Small intestine (tissue), 7 donors: ENCODE data around the gene TAF4B. TPM values are rescaled to one million over a fixed set of nuclear protein-coding genes. Genes with fewer than 3 reads are reported as not detected.

Experiments used
- DNase-seq, 2 donors: peaks; one replicate each; pipeline versions ENCODE4 v3.0.0 to v3.0.0-alpha.2; 2013
- FAIRE-seq: peaks from 2 replicates; lab custom pipeline; 2012; peaks lifted over from hg19 to GRCh38; lab: Jason Lieb, UNC
- H3K27ac ChIP-seq, 3 donors: one replicate each; pipeline ENCODE4 v1.5.1; 2013; ENCODE audit warnings: low read length in 2 of 3, mild to moderate bottlenecking in 2 of 3, control low read depth in 1 of 3, inconsistent platforms in 1 of 3, low read depth in 1 of 3, moderate library complexity in 1 of 3
- H3K27me3 ChIP-seq, 3 donors: one replicate each; pipeline ENCODE4 v1.6.1; 2013; ENCODE audit warnings: low read length in 3 of 3, inconsistent platforms in 1 of 3; ENCODE audit not compliant: control insufficient read depth in 3 of 3, insufficient read depth in 3 of 3
- H3K36me3 ChIP-seq, 3 donors: one replicate each; pipeline ENCODE4 v1.6.1; 2013; ENCODE audit warnings: low read length in 3 of 3, inconsistent platforms in 1 of 3, low read depth in 1 of 3, mild to moderate bottlenecking in 1 of 3, moderate library complexity in 1 of 3; ENCODE audit not compliant: control insufficient read depth in 3 of 3, insufficient read depth in 2 of 3
- H3K4me1 ChIP-seq, 3 donors: one replicate each; pipeline ENCODE4 v1.6.1; 2013; ENCODE audit warnings: low read length in 2 of 3, inconsistent platforms in 1 of 3, low read depth in 1 of 3, mild to moderate bottlenecking in 1 of 3, moderate library complexity in 1 of 3; ENCODE audit not compliant: control insufficient read depth in 3 of 3, insufficient read depth in 2 of 3
- H3K4me3 ChIP-seq, 3 donors: one replicate each; pipeline ENCODE4 v1.5.1; 2013; ENCODE audit warnings: low read length in 3 of 3, control low read depth in 1 of 3, inconsistent platforms in 1 of 3, low read depth in 1 of 3, mild to moderate bottlenecking in 1 of 3, moderate library complexity in 1 of 3
- H3K9me3 ChIP-seq, 2 donors: one replicate each; pipeline ENCODE4 v1.6.1; 2013; ENCODE audit warnings: low read depth in 1 of 2, low read length in 1 of 2; ENCODE audit not compliant: control insufficient read depth in 2 of 2, insufficient read depth in 1 of 2
- whole genome bisulfite sequencing, 3 donors: extraction: QIAGEN DNeasy Blood & Tissue Kit; methylation state at CpG; one replicate each; pipeline ENCODE4 v1.1.7; 2013; 5-methylcytosine and 5-hydroxymethylcytosine counted together
- polyA plus RNA-seq, 4 donors: library from polyadenylated mRNA; stranded (reverse) in 3 of 4; unstranded in 1 of 4; fragments of 200-250 nt in 3 of 4; fragments of 120-200 nt in 1 of 4; gene quantifications; one replicate each; pipeline versions ENCODE4 v1.2.1 to v1.2.3, GENCODE V29; 2013
- donor health status: healthy with polysubstance abuse.
- donor health status: control.
- donor health status: control.
- donor health status: Bipolar disorder and iron deficiency.
- donor health status: healthy.

TAF4B gene
- polyA plus RNA-seq, 4 donors = 0.22 to 3.4 (median 1.7) TPM

- Histone ChIP-seq H3K27ac (no peak overlapping the region), H3K4me3 (no peak overlapping the region), H3K36me3 (peaks cover 0 to 3% (median 0%) of the 10 kb centered on the region in 3 donors), H3K9me3 (no peaks in the 10 kb centered on the region), H3K4me1 (no peaks in the 10 kb centered on the region), H3K27me3 (no peaks in the 10 kb centered on the region)
- DNase-seq (peak in 1 of 2 donors; percentile 3), FAIRE-seq (no peak)
- 75 to 88% (median 86%) methylated on average over 3 of the region's 3 CpGs for WGBS, 3 donors
Measured at GRCh38 chr18:26322890-26323653, 96.8 kb downstream of the TAF4B start.

GRCh38 chr18:26325771-26326170 lies 99.5 kb downstream of the TAF4B start:
- no peak for FAIRE-seq
- 92 to 97% (median 94%) methylated on average over 2 of the region's 2 CpGs for WGBS, 3 donors
- Histone ChIP-seq H3K36me3 (peaks cover 0 to 6% (median 0%) of the 10 kb centered on the region in 3 donors), H3K4me3 (no peak overlapping the region), H3K9me3 (no peaks in the 10 kb centered on the region), H3K27ac (no peak overlapping the region), H3K4me1 (no peaks in the 10 kb centered on the region), H3K27me3 (no peaks in the 10 kb centered on the region)
- no peak for DNase-seq

GRCh38 chr18:26327062-26327461 lies 100.8 kb downstream of the TAF4B start:
- Histone ChIP-seq H3K4me3 (no peak overlapping the region), H3K9me3 (no peaks in the 10 kb centered on the region), H3K36me3 (peaks cover 0 to 8% (median 0%) of the 10 kb centered on the region in 3 donors), H3K27me3 (no peaks in the 10 kb centered on the region), H3K4me1 (no peaks in the 10 kb centered on the region), H3K27ac (no peak overlapping the region)
- no peak for DNase-seq
- no peak for FAIRE-seq
- 88 to 95% (median 89%) methylated on average over 3 of the region's 3 CpGs for WGBS, 3 donors

GRCh38 chr18:26332991-26333390 lies 106.7 kb downstream of the TAF4B start:
- 92 to 100% (median 98%) methylated on average over 1 of the region's 1 CpG for WGBS, 3 donors

GRCh38 chr18:26335156-26335555 lies 108.9 kb downstream of the TAF4B start:
- Histone ChIP-seq H3K4me3 (no peak overlapping the region), H3K36me3 (peaks cover 0 to 2% (median 0%) of the 10 kb centered on the region in 3 donors), H3K27ac (no peak overlapping the region), H3K9me3 (no peaks in the 10 kb centered on the region), H3K4me1 (peaks cover 0 to 10% (median 0%) of the 10 kb centered on the region in 3 donors), H3K27me3 (no peaks in the 10 kb centered on the region)
- no peak for DNase-seq
- FAIRE-seq = no peak
- WGBS, 3 donors = 70 to 89% (median 82%) methylated on average over 2 of the region's 2 CpGs

More at GRCh38 chr18:26332991-26333390, 106.7 kb downstream of the TAF4B start:
- Histone ChIP-seq H3K9me3 (no peaks in the 10 kb centered on the region), H3K27ac (no peak overlapping the region), H3K4me3 (no peak overlapping the region), H3K27me3 (no peaks in the 10 kb centered on the region), H3K4me1 (peaks cover 0 to 10% (median 0%) of the 10 kb centered on the region in 3 donors), H3K36me3 (peaks cover 0 to 5% (median 0%) of the 10 kb centered on the region in 3 donors)
- DNase-seq (no peak), FAIRE-seq (no peak)

GRCh38 chr18:26335571-26336487 lies 109.6 kb downstream of the TAF4B start:
- Histone ChIP-seq H3K36me3 (peaks cover 0 to under 1% (median 0%) of the 10 kb centered on the region in 3 donors), H3K27ac (peak overlapping the region in 1 of 3 donors; percentile 26), H3K9me3 (no peaks in the 10 kb centered on the region), H3K4me1 (peaks cover 0 to 10% (median 0%) of the 10 kb centered on the region in 3 donors), H3K27me3 (no peaks in the 10 kb centered on the region), H3K4me3 (no peak overlapping the region)
- DNase-seq = peak in 1 of 2 donors; percentile 21
- 63 to 80% (median 77%) methylated on average over 4 of the region's 4 CpGs for WGBS, 3 donors
- no peak for FAIRE-seq

- H3K27ac ChIP-seq = no peak overlapping the region
- FAIRE-seq = no peak
- WGBS, 3 donors = 75 to 91% (median 81%) methylated on average over 1 of the region's 1 CpG
Measured at GRCh38 chr18:26336572-26336971, 110.3 kb downstream of the TAF4B start.

GRCh38 chr18:26342646-26343045 lies 116.4 kb downstream of the TAF4B start:
- no peak overlapping the region for H3K4me3 ChIP-seq
- DNase-seq (no peak), FAIRE-seq (no peak)
- peaks cover 0 to 23% of the 10 kb centered on the region in 2 donors for H3K9me3 ChIP-seq
- no peaks in the 10 kb centered on the region for H3K4me1 ChIP-seq
- H3K36me3 ChIP-seq = peaks cover 0 to 8% (median 0%) of the 10 kb centered on the region in 3 donors
- no peaks in the 10 kb centered on the region for H3K27me3 ChIP-seq
- H3K27ac ChIP-seq = no peak overlapping the region

More at GRCh38 chr18:26336572-26336971, 110.3 kb downstream of the TAF4B start:
- Histone ChIP-seq H3K4me1 (peaks cover 0 to 10% (median 0%) of the 10 kb centered on the region in 3 donors), H3K9me3 (no peaks in the 10 kb centered on the region), H3K36me3 (no peaks in the 10 kb centered on the region), H3K27me3 (no peaks in the 10 kb centered on the region), H3K4me3 (no peak overlapping the region)
- DNase-seq = no peak
